GM23338 (cell line): ENCODE data around the gene SPOCK2. TPM values are rescaled to one million over a fixed set of nuclear protein-coding genes. Genes with fewer than 3 reads are reported as not detected.

Source experiments
- ATAC-seq: fragments of 200-7000 bp; cut with Tn5 transposase; 3 replicates; pipeline ENCODE4 v1.9.1; 2020
- DNase-seq: peaks from one replicate; pipeline ENCODE4 v3.0.0-alpha.2; 2015; ENCODE audit warnings: low spot score
- H2AFZ ChIP-seq: fragments of 200-600 bp; sonication (generic); 2 replicates; pipeline ENCODE4 v1.8.0; 2016; ENCODE audit warnings: antibody characterized with exemption, mild to moderate bottlenecking, moderate library complexity
- H3F3A ChIP-seq: fragments of 200-600 bp; sonication (generic); replicated peaks from 2 replicates; pipeline ENCODE4 v1.8.0; 2017; ENCODE audit warnings: antibody characterized with exemption, mixed run types, low read depth
- H3K27ac ChIP-seq: fragments of 200-600 bp; sonication (generic); 2 replicates; pipeline ENCODE4 v1.6.1; 2016; ENCODE audit warnings: low read depth
- H3K27me3 ChIP-seq: fragments of 200-600 bp; sonication (generic); 2 replicates; pipeline ENCODE4 v1.8.0; 2016; ENCODE audit warnings: mild to moderate bottlenecking, mixed run types, moderate library complexity; ENCODE audit not compliant: insufficient read depth
- H3K36me3 ChIP-seq: fragments of 200-600 bp; sonication (generic); 2 replicates; pipeline ENCODE4 v1.8.0; 2016; ENCODE audit warnings: mild to moderate bottlenecking; ENCODE audit not compliant: insufficient read depth
- H3K4me1 ChIP-seq: fragments of 200-600 bp; sonication (generic); 2 replicates; pipeline ENCODE4 v1.8.0; 2016; ENCODE audit warnings: mild to moderate bottlenecking, moderate library complexity; ENCODE audit not compliant: insufficient read depth
- H3K4me2 ChIP-seq: fragments of 200-600 bp; sonication (generic); 2 replicates; pipeline ENCODE4 v1.7.1; 2017; ENCODE audit warnings: mixed run types
- H3K4me3 ChIP-seq: fragments of 200-600 bp; sonication (generic); 2 replicates; pipeline ENCODE4 v1.6.1; 2016; ENCODE audit warnings: mixed run types
- H3K79me2 ChIP-seq: fragments of 200-600 bp; sonication (generic); replicated peaks from 2 replicates; pipeline ENCODE4 v1.8.0; 2017; ENCODE audit warnings: mild to moderate bottlenecking; ENCODE audit not compliant: insufficient read depth
- H3K9me2 ChIP-seq: fragments of 200-600 bp; sonication (generic); 2 replicates; pipeline ENCODE4 v1.8.0; 2017; ENCODE audit not compliant: insufficient read depth
- H4K20me1 ChIP-seq: fragments of 200-600 bp; sonication (generic); replicated peaks from 2 replicates; pipeline ENCODE4 v1.8.0; 2017; ENCODE audit warnings: mild to moderate bottlenecking; ENCODE audit not compliant: insufficient read depth
- H3K27ac Mint-ChIP-seq: 2 replicates; pipeline ENCODE4 v1.8.0; 2020; ENCODE audit warnings: inconsistent platforms, mild to moderate bottlenecking, moderate library complexity, mixed read lengths
- H3K27me3 Mint-ChIP-seq: 3 replicates; pipeline ENCODE4 v1.8.0; 2022; ENCODE audit warnings: low read depth, mild to moderate bottlenecking, moderate library complexity, mixed read lengths, inconsistent platforms; ENCODE audit not compliant: insufficient read depth, poor library complexity
- H3K36me3 Mint-ChIP-seq: 3 replicates; pipeline ENCODE4 v1.8.0; 2021; ENCODE audit warnings: low read depth, mild to moderate bottlenecking, inconsistent platforms, moderate library complexity, mixed read lengths
- H3K4me1 Mint-ChIP-seq: 3 replicates; pipeline ENCODE4 v1.8.0; 2020; ENCODE audit warnings: mild to moderate bottlenecking, inconsistent platforms, mixed read lengths
- H3K4me3 Mint-ChIP-seq: 3 replicates; pipeline ENCODE4 v1.8.0; 2021; ENCODE audit warnings: moderate library complexity, mild to moderate bottlenecking, inconsistent platforms, mixed read lengths
- H3K9me3 Mint-ChIP-seq: 3 replicates; pipeline ENCODE4 v1.8.0; 2020; ENCODE audit warnings: moderate library complexity, mild to moderate bottlenecking, inconsistent platforms, mixed read lengths
- CREB1 ChIP-seq: fragments of 250-450 bp; sonication (Bioruptor Pico); IDR thresholded peaks from 2 replicates; pipeline ENCODE4 v1.5.0; 2020; ENCODE audit warnings: low read depth, mild to moderate bottlenecking, moderate library complexity
- ETS1 ChIP-seq: IDR thresholded peaks from 2 replicates; pipeline ENCODE4 v1.6.1; 2016; ENCODE audit warnings: antibody characterized with exemption
- EZH2 ChIP-seq: fragments of 200-600 bp; sonication (generic); IDR thresholded peaks from one replicate; pipeline ENCODE4 v1.8.0; 2017; ENCODE audit warnings: antibody characterized with exemption, mild to moderate bottlenecking, low read depth; ENCODE audit not compliant: unreplicated experiment
- JUNB ChIP-seq: IDR thresholded peaks from one replicate; pipeline ENCODE4 v1.6.1; 2016; ENCODE audit warnings: antibody characterized with exemption; ENCODE audit not compliant: unreplicated experiment
- POLR2AphosphoS5 ChIP-seq: IDR thresholded peaks from 2 replicates; pipeline ENCODE4 v1.6.1; 2016; ENCODE audit warnings: antibody characterized with exemption, low read depth
- STAT1 ChIP-seq: IDR thresholded peaks from one replicate; pipeline ENCODE4 v1.6.1; 2016; ENCODE audit warnings: antibody characterized with exemption; ENCODE audit not compliant: unreplicated experiment
- ZNF462 ChIP-seq: fragments of 250-450 bp; sonication (Bioruptor Pico); IDR thresholded peaks from 2 replicates; pipeline ENCODE4 v1.5.0; 2020; ENCODE audit warnings: mild to moderate bottlenecking, moderate library complexity
- polyA plus RNA-seq: library from polyadenylated mRNA; unstranded; fragments of >200 nt; fragmentation: Nextera tagmentation; extraction: Ambion mirVana; gene quantifications from 2 replicates; pipeline ENCODE4 v1.2.1, GENCODE V29; 2016
- total RNA-seq: library from RNA; depleted of rRNA; stranded (reverse); fragments of >200 nt; shearing (Covaris generic); gene quantifications from 2 replicates; pipeline ENCODE4 v1.2.3, GENCODE V29; 2014

Gene SPOCK2
- total and polyA plus RNA-seq, 2 experiments from 2014 or later = 1.3 to 3.6 TPM

- H3K27ac Mint-ChIP-seq = no peak overlapping the region
- H3K27me3 ChIP-seq = no peaks in the 10 kb centered on the region
- H3K4me3 ChIP-seq = no peak overlapping the region
- peaks cover 4% of the 10 kb centered on the region for H3K27me3 Mint-ChIP-seq
- H3F3A ChIP-seq = no peaks in the 10 kb centered on the region
- no peaks in the 10 kb centered on the region; the same call in 1 of the 2 replicates for H3K36me3 ChIP-seq
- peaks cover 8% of the 10 kb centered on the region for H3K4me1 Mint-ChIP-seq
- DNase-seq (no peak), ATAC-seq (no peak)
- no peaks in the 10 kb centered on the region for H3K9me3 Mint-ChIP-seq
- no peak for TF ChIP-seq STAT1
- no peak for TF ChIP-seq EZH2
- no peak for TF ChIP-seq CREB1 (CRISPR knock-in tag)
- no peak for TF ChIP-seq JUNB
- TF ChIP-seq ETS1 = no peak
- no peak for TF ChIP-seq POLR2AphosphoS5
- no peaks in the 10 kb centered on the region for H3K9me2 ChIP-seq
- no peaks in the 10 kb centered on the region; the same call in 1 of the 2 replicates for H4K20me1 ChIP-seq
- H3K4me1 ChIP-seq = no peaks in the 10 kb centered on the region
- no peak overlapping the region for H3K4me3 Mint-ChIP-seq
- H3K36me3 Mint-ChIP-seq = peaks cover 4% of the 10 kb centered on the region; the same call in 1 of the 3 replicates
- H3K27ac ChIP-seq = no peak overlapping the region
- no peak overlapping the region for H2AFZ ChIP-seq
- no peak overlapping the region for H3K4me2 ChIP-seq
- H3K79me2 ChIP-seq = no peaks in the 10 kb centered on the region
These were observed 77.9 kb downstream of the SPOCK2 start for GRCh38 chr10:72010234-72010973.

GRCh38 chr10:72009425-72010081 is 78.8 kb downstream of the SPOCK2 start:
- Mint-ChIP-seq H3K9me3 (no peaks in the 10 kb centered on the region), H3K27me3 (no peaks in the 10 kb centered on the region), H3K36me3 (peaks cover 4% of the 10 kb centered on the region; the same call in 1 of the 3 replicates), H3K4me3 (no peak overlapping the region), H3K27ac (peak overlapping the region; percentile 64), H3K4me1 (peaks cover 8% of the 10 kb centered on the region)
- peak; percentile 53 for DNase-seq
- peak; percentile 23; the same call in 2 of the 3 replicates for ATAC-seq
- Histone ChIP-seq H3K4me2 (no peak overlapping the region), H3F3A (no peaks in the 10 kb centered on the region), H2AFZ (no peak overlapping the region), H3K9me2 (no peaks in the 10 kb centered on the region), H3K36me3 (no peaks in the 10 kb centered on the region; the same call in 1 of the 2 replicates), H3K4me1 (no peaks in the 10 kb centered on the region), H3K27ac (0 out of 2 replicates have a peak overlapping the region, but pooled peaks have one; percentile 39), H4K20me1 (no peaks in the 10 kb centered on the region; the same call in 1 of the 2 replicates), H3K27me3 (no peaks in the 10 kb centered on the region), H3K79me2 (no peaks in the 10 kb centered on the region), H3K4me3 (no peak overlapping the region)
- no peak for TF ChIP-seq ETS1
- no peak for TF ChIP-seq CREB1 (CRISPR knock-in tag)
- TF ChIP-seq ZNF462 (CRISPR knock-in tag) = no peak
